HepG2 (cell line): ENCODE data around the gene COPS6. TPM values are rescaled to one million over a fixed set of nuclear protein-coding genes. Genes with fewer than 3 reads are reported as not detected.
A peak's percentile ranks its signal among the peaks of the same experiment; 100 is the strongest.

Experiments used
- ATAC-seq: fragments of 200-7000 bp; cut with Tn5 transposase; 3 replicates; pipeline ENCODE4 v1.9.1; 2020; ENCODE audit warnings: mild to moderate bottlenecking, moderate library complexity
- BruUV-seq: library from RNA; stranded (reverse); fragments of 400-500 nt; replicated peaks from 2 replicates; lab custom pipeline; 2021; lab: Mats Ljungman, UMichigan
- CTCF ChIA-PET: fragments of 300-600 bp; formaldehyde crosslinking; extraction: SDS; loops from one replicate; lab custom pipeline; 2021; ENCODE audit warnings: low total read pairs, inconsistent platforms, low intra/inter-chr PET ratio; lab: Yijun Ruan, JAX
- POLR2A ChIA-PET: fragments of 350-600 bp; sonication (Branson Sonifier 250); formaldehyde crosslinking; loops from one replicate; lab custom pipeline; 2020; ENCODE audit warnings: antibody characterized with exemption, inconsistent platforms; lab: Yijun Ruan, JAX
- DNase-seq: peaks from one replicate; pipeline ENCODE4 v3.0.0-alpha.2; 2015; ENCODE audit warnings: low spot score
- FAIRE-seq: peaks from 3 replicates; lab custom pipeline; 2011; peaks lifted over from hg19 to GRCh38; lab: Jason Lieb, UNC
- H2AFZ ChIP-seq: one replicate; pipeline ENCODE4 v1.6.1; 2011; ENCODE audit warnings: low read length, inconsistent platforms
- H3K27ac ChIP-seq: fragments of 300-600 bp; 3 replicates; pipeline ENCODE4 v1.8.0; 2011; ENCODE audit warnings: mixed run types, mild to moderate bottlenecking, mixed read lengths, low read length, inconsistent platforms; ENCODE audit not compliant: insufficient read depth; ENCODE audit errors: extremely low read length
- H3K27me3 ChIP-seq, 2 experiments: fragments of 200-600 bp in 1 of 2; 2 replicates in 1 of 2; 3 replicates in 1 of 2; pipeline versions ENCODE4 v1.6.0 to v1.8.0; 2011; ENCODE audit warnings: low read length in 2 of 2, mild to moderate bottlenecking in 2 of 2, moderate library complexity in 2 of 2, inconsistent platforms in 1 of 2; ENCODE audit not compliant: insufficient read depth in 2 of 2, control insufficient read depth in 1 of 2
- H3K36me3 ChIP-seq, 2 experiments: fragments of 200-600 bp in 1 of 2; replicated peaks in 1 of 2; 2 replicates in 1 of 2; 3 replicates in 1 of 2; pipeline versions ENCODE4 v1.5.1 to v1.8.0; 2011; ENCODE audit warnings: low read length in 2 of 2, inconsistent platforms in 1 of 2; ENCODE audit not compliant: insufficient read depth in 2 of 2, control insufficient read depth in 1 of 2
- H3K4me1 ChIP-seq: 2 replicates; pipeline ENCODE4 v1.5.1; 2012; ENCODE audit warnings: low read length, inconsistent platforms; ENCODE audit not compliant: insufficient read depth
- H3K4me2 ChIP-seq: 2 replicates; pipeline ENCODE4 v1.6.0; 2011; ENCODE audit warnings: low read depth, low read length, inconsistent platforms
- H3K4me3 ChIP-seq, 3 experiments: fragments of 200-600 bp in 1 of 3; sonication (generic), shearing (Covaris generic) in 1 of 3; replicated peaks in 1 of 3; 2 replicates each; pipeline ENCODE4 v1.5.1; 2011 to 2016; ENCODE audit warnings: low read length in 3 of 3, inconsistent platforms in 2 of 3, low read depth in 2 of 3, mild to moderate bottlenecking in 2 of 3, control low read depth in 1 of 3, mixed read lengths in 1 of 3; ENCODE audit not compliant: insufficient read depth in 1 of 3
- H3K79me2 ChIP-seq: one replicate; pipeline ENCODE4 v1.6.1; 2011; ENCODE audit warnings: low read length, inconsistent platforms; ENCODE audit not compliant: insufficient read depth
- H3K9ac ChIP-seq: 2 replicates; pipeline ENCODE4 v1.6.0; 2011; ENCODE audit warnings: mild to moderate bottlenecking, low read depth, low read length, inconsistent platforms; ENCODE audit not compliant: insufficient read depth
- H3K9me3 ChIP-seq: 2 replicates; pipeline ENCODE4 v1.5.1; 2012; ENCODE audit warnings: mild to moderate bottlenecking, low read length
- H4K20me1 ChIP-seq: 2 replicates; pipeline ENCODE4 v1.6.0; 2011; ENCODE audit warnings: inconsistent platforms, mild to moderate bottlenecking, low read length, moderate library complexity; ENCODE audit not compliant: insufficient read depth
- ETV5 ChIP-seq: IDR thresholded peaks from 2 replicates; pipeline ENCODE4 v1.6.1; 2018; ENCODE audit warnings: missing biosample characterization, missing genetic modification reagents, inconsistent platforms, borderline replicate concordance
- GABPA ChIP-seq, 2 experiments: IDR thresholded peaks; 2 replicates each; pipeline ENCODE4 v1.6.1; 2011 to 2016; ENCODE audit warnings: low read depth in 2 of 2, low read length in 1 of 2, missing biosample characterization in 1 of 2, missing genetic modification characterization in 1 of 2
- HIVEP1 ChIP-seq: sonication (generic); formaldehyde crosslinking; IDR thresholded peaks from 2 replicates; pipeline ENCODE4 v1.4.0; 2020; ENCODE audit warnings: mild to moderate bottlenecking, missing genetic modification reagents
- HOXA3 ChIP-seq: sonication (generic); formaldehyde crosslinking; IDR thresholded peaks from 2 replicates; pipeline ENCODE4 v1.5.0; 2020; ENCODE audit warnings: missing genetic modification reagents
- SPEN ChIP-seq: sonication (generic); formaldehyde crosslinking; IDR thresholded peaks from 2 replicates; pipeline ENCODE4 v1.5.1; 2020; ENCODE audit warnings: low read depth, mild to moderate bottlenecking, missing genetic modification reagents
- ZFX ChIP-seq: sonication (generic); formaldehyde crosslinking; IDR thresholded peaks from 2 replicates; pipeline ENCODE4 v1.4.0; 2020; ENCODE audit warnings: mild to moderate bottlenecking, low read depth, missing genetic modification reagents, moderate library complexity
- ZFY ChIP-seq: sonication (generic); formaldehyde crosslinking; IDR thresholded peaks from 2 replicates; pipeline ENCODE4 v1.4.0; 2020; ENCODE audit warnings: missing genetic modification reagents
- ZNF318 ChIP-seq: sonication (generic); formaldehyde crosslinking; IDR thresholded peaks from 2 replicates; pipeline ENCODE4 v1.4.0; 2020; ENCODE audit warnings: mild to moderate bottlenecking, missing genetic modification reagents
- ZNF557 ChIP-seq: sonication (generic); formaldehyde crosslinking; IDR thresholded peaks from 2 replicates; pipeline ENCODE4 v1.4.0; 2020; ENCODE audit warnings: missing genetic modification reagents
- WGBS: methylation state at CpG from one replicate; pipeline ENCODE4 v1.1.6; 2017; ENCODE audit warnings: low lambda C conversion rate; 5-methylcytosine and 5-hydroxymethylcytosine counted together
- in situ Hi-C: cut with HindIII; loops from 2 replicates; pipeline ENCODE4 v1.10.0; 2017; ENCODE audit warnings: low pct_unique_long_range_greater_than_20kb; ENCODE audit not compliant: extremely low pct_ligation_motif_present
- intact Hi-C: fragments of 100-400 bp; cut with micrococcal nuclease; formaldehyde crosslinking; loops from one replicate; pipeline ENCODE4 v1.10.0; 2022; ENCODE audit not compliant: unreplicated experiment
- polyA plus RNA-seq, 8 experiments: library from polyadenylated mRNA; depleted of rRNA in 3 of 8; stranded (reverse) in 7 of 8; unstranded in 1 of 8; fragments of >200 nt; fragmentation: Illumina TruSeq in 4 of 8; extraction: Trizol in 4 of 8; gene quantifications; 2 replicates each; pipeline versions ENCODE4 v1.2.1 to v1.2.3, GENCODE V29; 2011 to 2016; ENCODE audit warnings: low read depth in 4 of 8, missing spikeins in 1 of 8, mixed read lengths in 1 of 8; ENCODE audit not compliant: insufficient read depth in 1 of 8
- total RNA-seq, 5 experiments: library from RNA; depleted of rRNA; stranded (reverse); fragments of >200 nt; fragmentation: Illumina TruSeq; extraction: Trizol; gene quantifications; 2 replicates each; pipeline ENCODE4 v1.2.3, GENCODE V29; 2016; ENCODE audit warnings: low read depth in 1 of 5
- TF ChIP-seq, protein P1 (sequence below): sonication (generic); formaldehyde crosslinking; IDR thresholded peaks from 2 replicates; pipeline ENCODE4 v1.4.0; 2020; ENCODE audit warnings: missing genetic modification reagents

COPS6 gene
- total and polyA plus RNA-seq, 2 of the 13 experiments (the other 11 are each of a cell fraction or from before 2014, with no cell fraction given), result 33.4 to 117 TPM

DNA sequence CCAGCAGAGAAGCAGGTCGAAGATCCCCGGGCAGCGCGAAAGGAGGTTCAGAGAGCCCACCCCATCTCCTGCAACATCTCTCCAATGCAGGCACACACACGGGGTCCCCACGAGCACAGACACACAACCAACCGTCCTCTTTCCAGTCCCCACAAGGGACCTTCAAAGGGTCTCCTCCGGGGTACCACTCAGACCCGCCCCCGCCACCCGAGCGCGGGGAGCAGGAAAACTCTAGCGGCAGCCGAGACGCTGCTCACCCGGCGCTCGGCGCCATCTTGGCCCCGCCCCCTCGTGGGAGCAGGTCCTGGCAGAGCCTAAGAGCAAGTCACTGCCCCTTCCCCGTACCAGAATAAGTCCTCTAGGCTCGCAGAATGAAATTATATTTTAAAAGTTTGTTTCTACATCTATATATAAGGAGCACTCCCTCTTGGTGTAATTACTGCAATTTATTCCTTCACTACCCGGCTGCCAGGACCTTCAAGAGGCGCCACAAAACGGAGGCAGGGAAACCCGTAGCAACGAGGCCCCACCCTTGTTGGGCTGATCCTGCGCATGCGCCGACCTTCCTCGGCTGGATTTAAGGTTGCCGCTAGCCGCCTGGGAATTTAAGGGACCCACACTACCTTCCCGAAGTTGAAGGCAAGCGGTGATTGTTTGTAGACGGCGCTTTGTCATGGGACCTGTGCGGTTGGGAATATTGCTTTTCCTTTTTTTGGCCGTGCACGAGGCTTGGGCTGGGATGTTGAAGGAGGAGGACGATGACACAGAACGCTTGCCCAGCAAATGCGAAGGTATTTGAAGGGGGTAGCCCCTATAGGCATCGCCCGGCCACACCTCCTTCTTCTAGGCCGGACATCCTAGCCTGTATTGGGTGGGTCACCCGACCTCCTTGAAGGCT lies 30.6 kb downstream of the COPS6 start, which contains the start of the genes CNPY4 and TAF6 (continued):
- peak; percentile 0; the same call in 1 of the 2 replicates for TF ChIP-seq SPEN (CRISPR knock-in tag)
- TF ChIP-seq, all 625 proteins: peak for 236

GRCh38 chr7:100119970-100120732 lies 31.4 kb downstream of the COPS6 start:
- Histone ChIP-seq H3K4me3 (peak overlapping the region; percentile 62 to 98 (median 95)), H3K4me2 (peak overlapping the region; percentile 98), H3K9ac (peak overlapping the region; percentile 87), H3K36me3 (no peaks in the 10 kb centered on the region), H3K79me2 (peaks cover 8% of the 10 kb centered on the region), H2AFZ (peak overlapping the region; percentile 71), H4K20me1 (no peaks in the 10 kb centered on the region), H3K27me3 (no peaks in the 10 kb centered on the region; a peak in 1 of 5 replicates), H3K27ac (peak overlapping the region; percentile 77), H3K4me1 (peaks cover 45% of the 10 kb centered on the region), H3K9me3 (no peaks in the 10 kb centered on the region)
- 2% methylated on average over 6 of the region's 19 CpGs for WGBS
- in situ Hi-C loops, result no loop called here
- intact Hi-C loops, result loop anchor here (2.0 kb wide), 1 partner anchor 19 kb away; the partner anchor contains the start of genes AP4M1 and MCM7
- no peak for FAIRE-seq
- no TSS peak for BruUV-seq
- POLR2A ChIA-PET, result interaction anchor here (0.6 to 2.0 kb wide), 2 partner anchors 19 to 48 kb away, joined by 3 to 21 read pairs; partner anchors contain the start of genes AP4M1, GAL3ST4 and MCM7
- peak; percentile 57 for DNase-seq
- CTCF ChIA-PET, result no interaction called here
- ATAC-seq, result peak; percentile 59
- 0 out of 2 replicates have a peak, but pooled peaks have one; percentile 19 for TF ChIP-seq HOXA3 (CRISPR knock-in tag)
- TF ChIP-seq ZFY (CRISPR knock-in tag), result peak; percentile 69; the same call in 1 of the 2 replicates
- 0 out of 2 replicates have a peak, but pooled peaks have one; percentile 3 for TF ChIP-seq HIVEP1 (CRISPR knock-in tag)
- TF ChIP-seq ZFX (CRISPR knock-in tag), result peak; percentile 67
- TF ChIP-seq, protein P1, sequence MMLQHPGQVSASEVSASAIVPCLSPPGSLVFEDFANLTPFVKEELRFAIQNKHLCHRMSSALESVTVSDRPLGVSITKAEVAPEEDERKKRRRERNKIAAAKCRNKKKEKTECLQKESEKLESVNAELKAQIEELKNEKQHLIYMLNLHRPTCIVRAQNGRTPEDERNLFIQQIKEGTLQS, result no peak
- TF ChIP-seq SPEN (CRISPR knock-in tag), result 0 out of 2 replicates have a peak, but pooled peaks have one; percentile 3
- TF ChIP-seq ETV5 (CRISPR knock-in tag), result 0 out of 2 replicates have a peak, but pooled peaks have one; percentile 28
- no peak for TF ChIP-seq GABPA (IDR thresholded peaks at IDR 0.05; ENCODE audit: low read depth, low read length)
- TF ChIP-seq GABPA (CRISPR knock-in tag; IDR thresholded peaks at IDR 0.05; ENCODE audit: low read depth), result peak; percentile 44
- TF ChIP-seq ZNF318 (CRISPR knock-in tag), result 0 out of 2 replicates have a peak, but pooled peaks have one; percentile 41
- TF ChIP-seq ZNF557, result 0 out of 2 replicates have a peak, but pooled peaks have one; percentile 38
